BLaER1 (cell line): ENCODE results near the gene SETDB2.

Source experiments
- H3K27ac ChIP-seq: shearing (Covaris generic); formaldehyde crosslinking; 2 replicates; pipeline ENCODE4 v1.8.1; 2022
- H3K27me3 ChIP-seq: shearing (Covaris generic); formaldehyde crosslinking; 2 replicates; pipeline ENCODE4 v1.8.1; 2022
- H3K36me3 ChIP-seq: shearing (Covaris generic); formaldehyde crosslinking; 2 replicates; pipeline ENCODE4 v1.8.1; 2022
- H3K4me1 ChIP-seq: shearing (Covaris generic); formaldehyde crosslinking; 2 replicates; pipeline ENCODE4 v1.8.1; 2022
- H3K4me2 ChIP-seq: shearing (Covaris generic); formaldehyde crosslinking; 2 replicates; pipeline ENCODE4 v1.8.1; 2022
- H3K4me3 ChIP-seq: shearing (Covaris generic); formaldehyde crosslinking; 2 replicates; pipeline ENCODE4 v1.8.1; 2022
- H3K9ac ChIP-seq: shearing (Covaris generic); formaldehyde crosslinking; 2 replicates; pipeline ENCODE4 v1.8.1; 2022
- H3K9me3 ChIP-seq: shearing (Covaris generic); formaldehyde crosslinking; 2 replicates; pipeline ENCODE4 v1.8.1; 2022
- H4K20me1 ChIP-seq: shearing (Covaris generic); formaldehyde crosslinking; 2 replicates; pipeline ENCODE4 v1.8.1; 2022
- Cebpa-rat ChIP-seq: shearing (Covaris generic); IDR thresholded peaks from 2 replicates; pipeline ENCODE4 v1.8.1; 2022

SETDB2 gene

DNA sequence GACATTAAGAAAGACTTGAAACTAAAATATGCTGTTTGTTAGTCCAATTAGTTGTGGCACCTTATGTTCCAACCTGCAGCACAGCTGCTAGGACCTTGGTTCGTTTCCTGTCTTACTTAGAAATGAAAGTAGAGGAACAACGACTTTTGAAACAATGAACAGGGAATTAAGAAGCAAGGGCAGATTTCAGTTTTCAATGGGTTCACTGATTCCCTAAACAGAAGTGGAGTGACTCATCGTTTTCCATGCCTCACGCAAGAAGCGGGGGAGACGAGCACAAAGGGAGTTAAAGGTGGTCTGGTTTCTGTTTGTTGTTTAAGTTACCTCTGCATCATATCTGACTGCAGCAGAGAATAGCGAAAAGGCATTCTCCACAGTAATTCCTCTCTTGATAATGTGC is 96.5 kb downstream of the SETDB2 start:
- no peak for TF ChIP-seq Cebpa-rat
- Histone ChIP-seq H4K20me1 (no peaks in the 10 kb centered on the region), H3K4me2 (peak overlapping the region; percentile 85), H3K4me3 (peak overlapping the region; percentile 38; the same call in 1 of the 2 replicates), H3K27me3 (no peaks in the 10 kb centered on the region), H3K27ac (peak overlapping the region; percentile 86), H3K9me3 (no peaks in the 10 kb centered on the region), H3K36me3 (peaks cover 57% of the 10 kb centered on the region), H3K9ac (peak overlapping the region; percentile 69), H3K4me1 (peaks cover 79% of the 10 kb centered on the region)

DNA sequence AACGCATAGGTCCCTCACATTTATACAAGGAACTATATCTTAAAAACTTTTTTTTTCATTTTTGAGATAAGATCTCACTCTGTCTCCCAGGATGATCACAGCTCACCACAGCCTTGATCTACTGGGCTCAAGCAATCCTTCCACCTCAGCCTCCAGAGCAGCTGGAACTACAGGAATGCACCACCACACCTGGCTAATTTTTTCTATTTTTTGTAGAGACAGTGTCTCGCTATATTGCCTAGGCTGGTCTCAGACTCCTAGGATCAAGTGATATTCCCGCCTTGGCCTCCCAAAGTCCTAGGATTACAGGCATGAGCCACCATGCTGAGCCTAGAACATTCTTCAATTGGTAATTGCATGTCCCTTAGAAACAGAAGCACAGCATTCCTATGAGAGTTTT is 99.6 kb downstream of the SETDB2 start:
- 0 out of 2 replicates have a peak overlapping the region, but pooled peaks have one; percentile 29 for H3K27ac ChIP-seq
- H3K4me2 ChIP-seq, result no peak overlapping the region
- H3K36me3 ChIP-seq, result peaks cover 74% of the 10 kb centered on the region
- no peak overlapping the region for H3K4me3 ChIP-seq
- peaks cover 48% of the 10 kb centered on the region for H3K4me1 ChIP-seq
- no peak for TF ChIP-seq Cebpa-rat
- H3K9me3 ChIP-seq, result no peaks in the 10 kb centered on the region
- no peaks in the 10 kb centered on the region for H4K20me1 ChIP-seq
- H3K9ac ChIP-seq, result no peak overlapping the region
- no peaks in the 10 kb centered on the region for H3K27me3 ChIP-seq
